Keratinocyte (primary cell): ENCODE data around the gene GLA. TPM values are rescaled to one million over a fixed set of nuclear protein-coding genes. Genes with fewer than 3 reads are reported as not detected.

Experiments
- DNase-seq: peaks from one replicate; pipeline ENCODE4 v3.0.0-alpha.2; 2011; ENCODE audit warnings: low read depth, missing footprints, low spot score
- FAIRE-seq: peaks from 2 replicates; lab custom pipeline; 2011; peaks lifted over from hg19 to GRCh38; lab: Jason Lieb, UNC
- H2AFZ ChIP-seq: 2 replicates; pipeline ENCODE4 v1.6.0; 2012; ENCODE audit warnings: low read length, control low read depth, inconsistent platforms; ENCODE audit not compliant: control insufficient read depth
- H3K27ac ChIP-seq: 2 replicates; pipeline ENCODE4 v1.5.1; 2011; ENCODE audit warnings: low read length; ENCODE audit not compliant: control insufficient read depth, insufficient read depth
- H3K27me3 ChIP-seq: 3 replicates; pipeline ENCODE4 v1.6.0; 2011; ENCODE audit warnings: low read length; ENCODE audit not compliant: control insufficient read depth, insufficient read depth; ENCODE audit errors: extremely low read depth
- H3K36me3 ChIP-seq, 2 experiments: 2 replicates in 1 of 2; 3 replicates in 1 of 2; pipeline ENCODE4 v1.5.1; 2011; ENCODE audit warnings: low read length in 2 of 2, mild to moderate bottlenecking in 1 of 2; ENCODE audit not compliant: control insufficient read depth in 2 of 2, insufficient read depth in 2 of 2; ENCODE audit errors: extremely low read depth in 1 of 2
- H3K4me1 ChIP-seq: 3 replicates; pipeline ENCODE4 v1.5.1; 2011; ENCODE audit warnings: low read length; ENCODE audit not compliant: control insufficient read depth, insufficient read depth; ENCODE audit errors: extremely low read depth
- H3K4me2 ChIP-seq: 3 replicates; pipeline ENCODE4 v1.6.0; 2011; ENCODE audit warnings: low read depth, low read length; ENCODE audit not compliant: control insufficient read depth, insufficient read depth; ENCODE audit errors: extremely low read depth
- H3K4me3 ChIP-seq, 3 experiments: fragments of 200-600 bp in 1 of 3; sonication (generic) in 1 of 3; 2 replicates in 2 of 3; 3 replicates in 1 of 3; pipeline ENCODE4 v1.5.1; 2011 to 2016; ENCODE audit warnings: low read length in 3 of 3, mild to moderate bottlenecking in 3 of 3, control low read depth in 2 of 3, inconsistent platforms in 1 of 3, low read depth in 1 of 3, mixed read lengths in 1 of 3, mixed run types in 1 of 3, moderate library complexity in 1 of 3; ENCODE audit not compliant: control insufficient read depth in 2 of 3, insufficient read depth in 2 of 3; ENCODE audit errors: extremely low read depth in 1 of 3
- H3K79me2 ChIP-seq: 2 replicates; pipeline ENCODE4 v1.6.0; 2012; ENCODE audit warnings: low read length; ENCODE audit not compliant: control insufficient read depth, insufficient read depth
- H3K9ac ChIP-seq: 3 replicates; pipeline ENCODE4 v1.6.0; 2011; ENCODE audit warnings: low read length; ENCODE audit not compliant: control insufficient read depth, insufficient read depth; ENCODE audit errors: extremely low read depth
- H3K9me1 ChIP-seq: 3 replicates; pipeline ENCODE4 v1.6.0; 2011; ENCODE audit warnings: low read length; ENCODE audit not compliant: control insufficient read depth, insufficient read depth; ENCODE audit errors: extremely low read depth
- H3K9me3 ChIP-seq: 2 replicates; pipeline ENCODE4 v1.5.1; 2012; ENCODE audit warnings: low read depth, low read length; ENCODE audit not compliant: control insufficient read depth
- H4K20me1 ChIP-seq: 3 replicates; pipeline ENCODE4 v1.6.0; 2011; ENCODE audit warnings: low read length; ENCODE audit not compliant: control insufficient read depth, insufficient read depth; ENCODE audit errors: extremely low read depth
- CTCF ChIP-seq, 3 experiments: IDR thresholded peaks in 1 of 3; conservative IDR thresholded peaks in 1 of 3; optimal IDR thresholded peaks in 1 of 3; 2 replicates in 2 of 3; 3 replicates in 1 of 3; pipeline versions ENCODE3 to v1.5.1; 2011; ENCODE audit warnings: low read length in 3 of 3, mild to moderate bottlenecking in 3 of 3, moderate library complexity in 2 of 3, control low read depth in 1 of 3, inconsistent platforms in 1 of 3; ENCODE audit not compliant: insufficient read depth in 2 of 3; ENCODE audit errors: extremely low read depth in 1 of 3
- EZH2 ChIP-seq: IDR thresholded peaks from one replicate; pipeline ENCODE4 v1.6.1; 2012; ENCODE audit warnings: inconsistent platforms, mild to moderate bottlenecking, low read length, moderate library complexity
- dilution Hi-C: fragments of 300-500 bp; cut with MboI; formaldehyde crosslinking; loops from one replicate; pipeline ENCODE4 v1.7.0; 2020; ENCODE audit warnings: low sequenced_read_pairs; ENCODE audit not compliant: extremely low pct_ligation_motif_present
- polyA plus RNA-seq, 5 experiments: library from polyadenylated mRNA; depleted of rRNA in 3 of 5; stranded (reverse) in 3 of 5; stranded (forward) in 1 of 5; unstranded in 1 of 5; fragments of >200 nt; gene quantifications; 1 replicate in 1 of 5; 2 replicates in 3 of 5; 3 replicates in 1 of 5; pipeline versions ENCODE4 v1.2.1 to v1.2.3, GENCODE V29; 2011 to 2012; ENCODE audit warnings: missing spikeins in 2 of 5, low read depth in 1 of 5, low replicate concordance in 1 of 5

The GLA gene
- polyA plus RNA-seq, 1 donor (not counting 4 experiments of a cell fraction or from before 2014, with no cell fraction given) = 62.1 TPM

DNA sequence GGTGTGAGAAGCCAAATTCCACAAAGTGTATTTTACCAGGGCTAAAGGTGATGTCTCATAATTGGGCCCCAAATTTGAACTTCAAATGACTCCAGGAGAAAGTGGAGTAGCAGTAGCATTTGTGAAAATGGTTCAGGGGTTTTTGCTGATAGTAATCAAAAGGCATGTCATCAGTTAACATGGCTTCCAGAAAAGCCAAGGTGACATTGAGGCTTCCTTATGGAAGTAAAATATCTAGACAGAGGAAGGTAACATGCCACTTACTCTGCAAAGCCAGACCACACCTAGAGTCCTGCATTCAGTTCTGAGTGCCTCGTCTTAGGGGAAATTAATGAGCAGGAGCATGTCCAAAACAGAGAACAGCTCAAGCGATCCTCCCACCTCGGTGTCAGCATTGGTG is 19.1 kb downstream of the GLA start:
- Histone ChIP-seq H3K27ac (no peak overlapping the region), H3K9me1 (no peaks in the 10 kb centered on the region), H4K20me1 (no peaks in the 10 kb centered on the region), H3K27me3 (no peaks in the 10 kb centered on the region), H3K9me3 (no peaks in the 10 kb centered on the region), H3K4me2 (no peak overlapping the region), H2AFZ (no peak overlapping the region), H3K36me3 (peaks cover 1 to 8% of the 10 kb centered on the region in 2 experiments), H3K79me2 (peaks cover 16% of the 10 kb centered on the region), H3K4me3 (no peak overlapping the region), H3K9ac (no peak overlapping the region), H3K4me1 (peaks cover 6% of the 10 kb centered on the region)
- TF ChIP-seq EZH2 (no peak), CTCF (optimal IDR thresholded peaks at IDR 0.05 in 1 of 3, IDR thresholded peaks at IDR 0.05 in 1 of 3, conservative IDR thresholded peaks at IDR 0.05 in 1 of 3; ENCODE audit: extremely low read depth in 1 of 3, insufficient read depth in 2 of 3, low read length in 3 of 3) (no peak)
- dilution Hi-C loops = no loop called here
- FAIRE-seq (no peak), DNase-seq (no peak)

- FAIRE-seq (no peak), DNase-seq (no peak)
- no peaks in the 10 kb centered on the region for H3K27me3 ChIP-seq
- TF ChIP-seq CTCF (optimal IDR thresholded peaks at IDR 0.05 in 1 of 3, IDR thresholded peaks at IDR 0.05 in 1 of 3, conservative IDR thresholded peaks at IDR 0.05 in 1 of 3; ENCODE audit: extremely low read depth in 1 of 3, insufficient read depth in 2 of 3, low read length in 3 of 3) (no peak), EZH2 (no peak)
- peaks cover 7% of the 10 kb centered on the region for H3K79me2 ChIP-seq
- no peak overlapping the region for H3K4me3 ChIP-seq
- peaks cover 0 to under 1% of the 10 kb centered on the region in 2 experiments for H3K36me3 ChIP-seq
- dilution Hi-C loops = no loop called here
- no peak overlapping the region for H3K4me2 ChIP-seq
- no peak overlapping the region for H3K9ac ChIP-seq
- no peaks in the 10 kb centered on the region for H3K4me1 ChIP-seq
- no peaks in the 10 kb centered on the region for H3K9me3 ChIP-seq
- H2AFZ ChIP-seq = no peak overlapping the region
- no peaks in the 10 kb centered on the region for H3K9me1 ChIP-seq
- H3K27ac ChIP-seq = no peak overlapping the region
- H4K20me1 ChIP-seq = no peaks in the 10 kb centered on the region
Measured at GRCh38 chrX:101386542-101386885, 21.2 kb downstream of the GLA start.
